Neural cell (in vitro differentiated cells): Measurements from ENCODE around the gene TRAPPC6A. TPM values are rescaled to one million over a fixed set of nuclear protein-coding genes. Genes with fewer than 3 reads are reported as not detected.

ENCODE experiments used
- H2AFZ ChIP-seq: fragments of 200-600, 300-800 bp; sonication (generic), shearing (Covaris generic); 2 replicates; pipeline ENCODE4 v1.6.0; 2014; ENCODE audit warnings: low read depth, mild to moderate bottlenecking, antibody characterized with exemption, low read length, moderate library complexity
- H3F3A ChIP-seq: fragments of 200-600 bp; shearing (Covaris generic); 2 replicates; pipeline ENCODE4 v1.6.1; 2016; ENCODE audit warnings: mild to moderate bottlenecking, moderate library complexity, mixed read lengths, antibody characterized with exemption, low read length; ENCODE audit not compliant: insufficient read depth, poor library complexity, severe bottlenecking
- H3K27ac ChIP-seq: fragments of 200-600, 300-800 bp; sonication (generic), shearing (Covaris generic); 2 replicates; pipeline ENCODE4 v1.5.1; 2014; ENCODE audit warnings: mild to moderate bottlenecking, low read length, moderate library complexity
- H3K27me3 ChIP-seq: fragments of 300-800, 200-600 bp; sonication (generic), shearing (Covaris generic); 2 replicates; pipeline ENCODE4 v1.6.0; 2014; ENCODE audit warnings: mild to moderate bottlenecking, low read depth, low read length, moderate library complexity; ENCODE audit not compliant: insufficient read depth
- H3K36me3 ChIP-seq: fragments of 300-800, 200-600 bp; sonication (generic), shearing (Covaris generic); 2 replicates; pipeline ENCODE4 v1.5.1; 2014; ENCODE audit warnings: mild to moderate bottlenecking, antibody characterized with exemption, low read length, moderate library complexity; ENCODE audit not compliant: insufficient read depth
- H3K4me2 ChIP-seq: fragments of 300-800, 200-600 bp; sonication (generic), shearing (Covaris generic); 2 replicates; pipeline ENCODE4 v1.6.0; 2014; ENCODE audit warnings: mild to moderate bottlenecking, low read length
- H3K4me3 ChIP-seq: fragments of 300-800, 200-600 bp; sonication (generic), shearing (Covaris generic); 2 replicates; pipeline ENCODE4 v1.5.1; 2014; ENCODE audit warnings: mild to moderate bottlenecking, low read length, moderate library complexity
- H3K79me2 ChIP-seq: fragments of 200-600 bp; shearing (Covaris generic); replicated peaks from 2 replicates; pipeline ENCODE4 v1.6.0; 2014; ENCODE audit warnings: mild to moderate bottlenecking, low read length, moderate library complexity; ENCODE audit not compliant: insufficient read depth
- H3K9ac ChIP-seq: fragments of 300-800, 200-600 bp; sonication (generic), shearing (Covaris generic); 2 replicates; pipeline ENCODE4 v1.6.1; 2016; ENCODE audit warnings: mild to moderate bottlenecking, low read length, mixed read lengths
- H3K9me2 ChIP-seq: fragments of 200-600 bp; shearing (Covaris generic); 2 replicates; pipeline ENCODE4 v1.6.1; 2016; ENCODE audit warnings: mild to moderate bottlenecking, low read length, mixed read lengths; ENCODE audit not compliant: insufficient read depth
- H3K9me3 ChIP-seq: fragments of 200-600, 300-800 bp; sonication (generic), shearing (Covaris generic); 2 replicates; pipeline ENCODE4 v1.6.1; 2016; ENCODE audit warnings: mild to moderate bottlenecking, mixed run types, low read length, moderate library complexity, mixed read lengths
- H4K20me1 ChIP-seq: fragments of 200-600 bp; shearing (Covaris generic); 2 replicates; pipeline ENCODE4 v1.6.1; 2016; ENCODE audit warnings: mild to moderate bottlenecking, mixed run types; ENCODE audit not compliant: insufficient read depth
- EP300 ChIP-seq: fragments of 450-650 bp; conservative IDR thresholded peaks from 2 replicates; pipeline ENCODE4 v1.6.1; 2014; ENCODE audit warnings: antibody characterized with exemption, mild to moderate bottlenecking, moderate library complexity; ENCODE audit not compliant: poor library complexity, severe bottlenecking
- EZH2 ChIP-seq: fragments of 200-600, 300-800 bp; shearing (Covaris generic), sonication (generic); IDR thresholded peaks from 2 replicates; pipeline ENCODE4 v1.6.1; 2014; ENCODE audit warnings: antibody characterized with exemption, low read length, borderline replicate concordance, mild to moderate bottlenecking; ENCODE audit not compliant: insufficient read depth, poor library complexity, severe bottlenecking
- MXI1 ChIP-seq: fragments of 450-650 bp; conservative IDR thresholded peaks from 2 replicates; pipeline ENCODE4 v1.6.1; 2014; ENCODE audit warnings: antibody characterized with exemption, mild to moderate bottlenecking; ENCODE audit not compliant: poor library complexity, severe bottlenecking
- POLR2AphosphoS5 ChIP-seq: IDR thresholded peaks from 2 replicates; pipeline ENCODE4 v1.6.1; 2012
- RAD21 ChIP-seq: fragments of 450-650 bp; conservative IDR thresholded peaks from 2 replicates; pipeline ENCODE4 v1.6.1; 2014; ENCODE audit warnings: antibody characterized with exemption, mild to moderate bottlenecking, moderate library complexity
- SMC3 ChIP-seq: fragments of 450-650 bp; conservative IDR thresholded peaks from 2 replicates; pipeline ENCODE4 v1.6.1; 2014; ENCODE audit warnings: antibody characterized with exemption, mild to moderate bottlenecking, moderate library complexity; ENCODE audit not compliant: poor library complexity
- TAF1 ChIP-seq: IDR thresholded peaks from 2 replicates; pipeline ENCODE4 v1.6.1; 2012; ENCODE audit warnings: low read depth
- polyA plus RNA-seq: library from polyadenylated mRNA; depleted of rRNA; stranded (reverse); fragments of >200 nt; gene quantifications from 2 replicates; pipeline ENCODE4 v1.2.3, GENCODE V29; 2014
- TF ChIP-seq, protein P1 (sequence below): fragments of 450-650 bp; IDR thresholded peaks from 2 replicates; pipeline ENCODE4 v1.5.1; 2014; ENCODE audit warnings: antibody characterized with exemption, mild to moderate bottlenecking, moderate library complexity; ENCODE audit not compliant: poor library complexity, severe bottlenecking
- TF ChIP-seq, protein P2 (sequence below): IDR thresholded peaks from 2 replicates; pipeline ENCODE4 v1.6.1; 2012; ENCODE audit warnings: borderline replicate concordance

Gene TRAPPC6A
- polyA plus RNA-seq, 1 donor from 2014 or later: 48.5 TPM

DNA sequence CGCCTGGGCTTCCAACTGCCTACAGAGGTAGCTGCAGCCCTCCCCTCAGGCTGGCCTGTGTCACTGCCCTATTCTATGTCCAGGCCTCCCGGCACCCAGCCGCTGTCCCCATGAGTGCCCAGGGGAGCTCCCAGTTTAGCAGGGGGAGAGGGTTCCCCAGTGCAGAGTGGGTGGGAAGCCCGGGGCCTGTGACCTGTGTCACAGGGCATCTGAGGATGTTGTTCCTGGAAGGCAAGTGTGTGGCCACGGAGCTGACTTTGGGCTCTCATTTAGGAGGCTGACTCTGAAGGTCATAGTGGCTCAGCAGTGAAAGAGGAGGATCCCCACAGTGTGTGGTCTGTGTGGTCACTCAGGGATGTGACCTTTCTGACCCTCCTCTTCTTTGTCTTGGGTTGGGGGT, 59.9 kb downstream of the TRAPPC6A start:
- H3K9ac ChIP-seq: no peak overlapping the region
- no peaks in the 10 kb centered on the region for H3F3A ChIP-seq
- H3K36me3 ChIP-seq: no peaks in the 10 kb centered on the region
- H3K79me2 ChIP-seq: peaks cover 30% of the 10 kb centered on the region
- no peak overlapping the region for H3K4me2 ChIP-seq
- H3K9me3 ChIP-seq: no peaks in the 10 kb centered on the region
- H2AFZ ChIP-seq: no peak overlapping the region
- TF ChIP-seq, protein P1, sequence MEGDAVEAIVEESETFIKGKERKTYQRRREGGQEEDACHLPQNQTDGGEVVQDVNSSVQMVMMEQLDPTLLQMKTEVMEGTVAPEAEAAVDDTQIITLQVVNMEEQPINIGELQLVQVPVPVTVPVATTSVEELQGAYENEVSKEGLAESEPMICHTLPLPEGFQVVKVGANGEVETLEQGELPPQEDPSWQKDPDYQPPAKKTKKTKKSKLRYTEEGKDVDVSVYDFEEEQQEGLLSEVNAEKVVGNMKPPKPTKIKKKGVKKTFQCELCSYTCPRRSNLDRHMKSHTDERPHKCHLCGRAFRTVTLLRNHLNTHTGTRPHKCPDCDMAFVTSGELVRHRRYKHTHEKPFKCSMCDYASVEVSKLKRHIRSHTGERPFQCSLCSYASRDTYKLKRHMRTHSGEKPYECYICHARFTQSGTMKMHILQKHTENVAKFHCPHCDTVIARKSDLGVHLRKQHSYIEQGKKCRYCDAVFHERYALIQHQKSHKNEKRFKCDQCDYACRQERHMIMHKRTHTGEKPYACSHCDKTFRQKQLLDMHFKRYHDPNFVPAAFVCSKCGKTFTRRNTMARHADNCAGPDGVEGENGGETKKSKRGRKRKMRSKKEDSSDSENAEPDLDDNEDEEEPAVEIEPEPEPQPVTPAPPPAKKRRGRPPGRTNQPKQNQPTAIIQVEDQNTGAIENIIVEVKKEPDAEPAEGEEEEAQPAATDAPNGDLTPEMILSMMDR: no peak
- TF ChIP-seq MXI1 (no peak), RAD21 (no peak), TAF1 (no peak), EZH2 (no peak)
- TF ChIP-seq, protein P2, sequence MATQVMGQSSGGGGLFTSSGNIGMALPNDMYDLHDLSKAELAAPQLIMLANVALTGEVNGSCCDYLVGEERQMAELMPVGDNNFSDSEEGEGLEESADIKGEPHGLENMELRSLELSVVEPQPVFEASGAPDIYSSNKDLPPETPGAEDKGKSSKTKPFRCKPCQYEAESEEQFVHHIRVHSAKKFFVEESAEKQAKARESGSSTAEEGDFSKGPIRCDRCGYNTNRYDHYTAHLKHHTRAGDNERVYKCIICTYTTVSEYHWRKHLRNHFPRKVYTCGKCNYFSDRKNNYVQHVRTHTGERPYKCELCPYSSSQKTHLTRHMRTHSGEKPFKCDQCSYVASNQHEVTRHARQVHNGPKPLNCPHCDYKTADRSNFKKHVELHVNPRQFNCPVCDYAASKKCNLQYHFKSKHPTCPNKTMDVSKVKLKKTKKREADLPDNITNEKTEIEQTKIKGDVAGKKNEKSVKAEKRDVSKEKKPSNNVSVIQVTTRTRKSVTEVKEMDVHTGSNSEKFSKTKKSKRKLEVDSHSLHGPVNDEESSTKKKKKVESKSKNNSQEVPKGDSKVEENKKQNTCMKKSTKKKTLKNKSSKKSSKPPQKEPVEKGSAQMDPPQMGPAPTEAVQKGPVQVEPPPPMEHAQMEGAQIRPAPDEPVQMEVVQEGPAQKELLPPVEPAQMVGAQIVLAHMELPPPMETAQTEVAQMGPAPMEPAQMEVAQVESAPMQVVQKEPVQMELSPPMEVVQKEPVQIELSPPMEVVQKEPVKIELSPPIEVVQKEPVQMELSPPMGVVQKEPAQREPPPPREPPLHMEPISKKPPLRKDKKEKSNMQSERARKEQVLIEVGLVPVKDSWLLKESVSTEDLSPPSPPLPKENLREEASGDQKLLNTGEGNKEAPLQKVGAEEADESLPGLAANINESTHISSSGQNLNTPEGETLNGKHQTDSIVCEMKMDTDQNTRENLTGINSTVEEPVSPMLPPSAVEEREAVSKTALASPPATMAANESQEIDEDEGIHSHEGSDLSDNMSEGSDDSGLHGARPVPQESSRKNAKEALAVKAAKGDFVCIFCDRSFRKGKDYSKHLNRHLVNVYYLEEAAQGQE: no peak
- H4K20me1 ChIP-seq: no peaks in the 10 kb centered on the region
- H3K9me2 ChIP-seq: no peaks in the 10 kb centered on the region
- H3K27ac ChIP-seq: no peak overlapping the region
- no peak overlapping the region for H3K4me3 ChIP-seq
- no peaks in the 10 kb centered on the region for H3K27me3 ChIP-seq

DNA sequence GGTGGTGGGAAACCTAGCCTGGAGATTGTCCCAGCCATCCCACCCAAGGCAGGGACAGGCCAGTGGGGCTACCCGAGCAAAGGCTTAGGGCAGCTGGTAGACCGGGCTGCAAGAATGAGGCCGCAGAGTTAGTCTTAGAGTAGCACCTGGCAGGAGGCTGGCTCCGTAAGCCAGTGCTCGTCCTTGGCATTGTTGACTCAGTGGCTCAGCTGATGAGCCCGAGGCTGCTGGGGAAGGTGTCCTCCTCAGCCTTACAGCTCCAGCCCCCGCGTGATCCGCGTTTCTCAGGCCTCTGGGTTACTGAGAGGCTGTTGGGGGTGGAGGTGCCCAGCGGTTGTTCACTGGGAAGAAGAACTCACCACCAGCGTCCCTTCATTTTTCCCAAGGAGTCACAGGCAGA, 60.4 kb downstream of the TRAPPC6A start:
- H3K27ac ChIP-seq: no peak overlapping the region
- no peaks in the 10 kb centered on the region for H4K20me1 ChIP-seq

More for the DNA sequence above, 60.4 kb downstream of the TRAPPC6A start:
- H3K9me2 ChIP-seq: no peaks in the 10 kb centered on the region
- no peak overlapping the region for H3K4me2 ChIP-seq
- H2AFZ ChIP-seq: no peak overlapping the region
- H3K36me3 ChIP-seq: no peaks in the 10 kb centered on the region
- no peaks in the 10 kb centered on the region for H3K9me3 ChIP-seq
- H3K9ac ChIP-seq: no peak overlapping the region
- no peaks in the 10 kb centered on the region for H3F3A ChIP-seq
- no peak for TF ChIP-seq POLR2AphosphoS5
- no peak for TF ChIP-seq SMC3
- TF ChIP-seq RAD21: no peak
- no peak for TF ChIP-seq EZH2
- no peak for TF ChIP-seq EP300
- TF ChIP-seq TAF1: no peak
- TF ChIP-seq, protein P2: no peak
- TF ChIP-seq, protein P1: no peak
- no peak for TF ChIP-seq MXI1
- H3K4me3 ChIP-seq: no peak overlapping the region
- H3K27me3 ChIP-seq: no peaks in the 10 kb centered on the region
- H3K79me2 ChIP-seq: peaks cover 30% of the 10 kb centered on the region
